ENCODE results near the gene POLL. TPM values are rescaled to one million over a fixed set of nuclear protein-coding genes. Genes with fewer than 3 reads are reported as not detected.

POLL gene
- total RNA-seq, 4 donors from 2014 or later: 11.8 to 31.6 (median 17.6) TPM

GRCh38 chr10:101568054-101568745 is 19.9 kb downstream of the POLL start:
- Histone ChIP-seq H3K4me1 (peaks cover 0 to 15% of the 10 kb centered on the region in 2 donors), H3K36me3 (no peaks in the 10 kb centered on the region), H3K4me3 (no peak overlapping the region), H3K27me3 (peaks cover 16 to 37% of the 10 kb centered on the region in 2 donors), H3K9me3 (peaks cover 0 to 8% of the 10 kb centered on the region in 2 donors), H3K27ac (no peak overlapping the region)
- TF ChIP-seq CTCF (IDR thresholded peaks at IDR 0.05) (no peak), POLR2A (IDR thresholded peaks at IDR 0.05) (no peak)
- no peak for DNase-seq
- intact Hi-C loops (cut with DNase I; ENCODE audit: low total_unique reads): loop anchor here (5.0 kb wide), 1 partner anchor 351 kb away; no protein-coding TSS in a partner anchor

- DNase-seq: peak in 1 of 2 donors; percentile 1
- no peak overlapping the region for H3K4me3 ChIP-seq
- peaks cover 0 to under 1% of the 10 kb centered on the region in 2 donors for H3K9me3 ChIP-seq
- peaks cover 16 to 37% of the 10 kb centered on the region in 2 donors for H3K27me3 ChIP-seq
- TF ChIP-seq CTCF (IDR thresholded peaks at IDR 0.05): no peak
- TF ChIP-seq POLR2A (IDR thresholded peaks at IDR 0.05): no peak
- H3K27ac ChIP-seq: no peak overlapping the region
- H3K36me3 ChIP-seq: no peaks in the 10 kb centered on the region
- intact Hi-C loops (cut with DNase I; ENCODE audit: low total_unique reads): loop anchor here (5.0 kb wide), 1 partner anchor 350 kb away; no protein-coding TSS in a partner anchor
- peaks cover 0 to 15% of the 10 kb centered on the region in 2 donors for H3K4me1 ChIP-seq
Observed at GRCh38 chr10:101567165-101568006, 20.7 kb downstream of the POLL start.

- DNase-seq: peak in 1 of 2 donors; percentile 11
- no peak for TF ChIP-seq POLR2A (IDR thresholded peaks at IDR 0.05)
- no peaks in the 10 kb centered on the region for H3K9me3 ChIP-seq
- peaks cover 0 to 15% of the 10 kb centered on the region in 2 donors for H3K4me1 ChIP-seq
- no peaks in the 10 kb centered on the region for H3K36me3 ChIP-seq
- intact Hi-C loops (cut with DNase I; ENCODE audit: low total_unique reads): loop anchor here (5.0 kb wide), 1 partner anchor 349 kb away; no protein-coding TSS in a partner anchor
- H3K27ac ChIP-seq: no peak overlapping the region
- H3K4me3 ChIP-seq: no peak overlapping the region
- H3K27me3 ChIP-seq: peaks cover 16 to 37% of the 10 kb centered on the region in 2 donors
Observed at GRCh38 chr10:101566333-101567164, 21.5 kb downstream of the POLL start.

GRCh38 chr10:101565936-101566332 is 22.1 kb downstream of the POLL start:
- H3K4me3 ChIP-seq: no peak overlapping the region
- intact Hi-C loops (cut with DNase I; ENCODE audit: low total_unique reads): loop anchor here (5.0 kb wide), 1 partner anchor 349 kb away; no protein-coding TSS in a partner anchor
- TF ChIP-seq CTCF (IDR thresholded peaks at IDR 0.05) (no peak), POLR2A (IDR thresholded peaks at IDR 0.05) (no peak)
- DNase-seq: peak in 1 of 2 donors; percentile 4
- H3K9me3 ChIP-seq: no peaks in the 10 kb centered on the region
- H3K36me3 ChIP-seq: no peaks in the 10 kb centered on the region
- H3K27ac ChIP-seq: no peak overlapping the region
- H3K27me3 ChIP-seq: peaks cover 16 to 37% of the 10 kb centered on the region in 2 donors
- H3K4me1 ChIP-seq: peaks cover 0 to 15% of the 10 kb centered on the region in 2 donors

- no peak overlapping the region for H3K27ac ChIP-seq
- no peak overlapping the region for H3K4me3 ChIP-seq
- intact Hi-C loops (cut with DNase I; ENCODE audit: low total_unique reads): loop anchor here (5.0 kb wide), 1 partner anchor 348 kb away; no protein-coding TSS in a partner anchor
- peaks cover 0 to 11% of the 10 kb centered on the region in 2 donors for H3K4me1 ChIP-seq
- no peaks in the 10 kb centered on the region for H3K9me3 ChIP-seq
- TF ChIP-seq CTCF (IDR thresholded peaks at IDR 0.05) (no peak), POLR2A (IDR thresholded peaks at IDR 0.05) (no peak)
- no peaks in the 10 kb centered on the region for H3K36me3 ChIP-seq
- peaks cover 16 to 37% of the 10 kb centered on the region in 2 donors for H3K27me3 ChIP-seq
- DNase-seq: peak in 1 of 2 donors; percentile 2
Observed at GRCh38 chr10:101565370-101565900, 22.6 kb downstream of the POLL start.
